H1 (cell line): ENCODE data around the gene EBNA1BP2.

Source experiments
- EGR1 ChIP-seq: IDR thresholded peaks from 2 replicates; pipeline ENCODE4 v1.6.1; 2011; ENCODE audit warnings: low read depth, low read length, borderline replicate concordance
- EP300 ChIP-seq, 2 experiments: IDR thresholded peaks; 1 replicate in 1 of 2; 2 replicates in 1 of 2; pipeline ENCODE4 v1.6.1; 2011 to 2012; ENCODE audit warnings: low read depth in 2 of 2, low read length in 2 of 2, mild to moderate bottlenecking in 2 of 2, borderline replicate concordance in 1 of 2, inconsistent platforms in 1 of 2, moderate library complexity in 1 of 2
- EZH2 ChIP-seq: fragments of 200-600 bp; sonication (generic); IDR thresholded peaks from 2 replicates; pipeline ENCODE4 v1.7.1; 2012; ENCODE audit warnings: low read depth, mild to moderate bottlenecking, moderate library complexity, low read length, inconsistent platforms; ENCODE audit not compliant: severe bottlenecking
- GTF2F1 ChIP-seq: IDR thresholded peaks from 2 replicates; pipeline ENCODE4 v1.6.1; 2012; ENCODE audit warnings: low read depth, low read length, improper control_type of control experiment, borderline replicate concordance
- RAD21 ChIP-seq, 2 experiments: IDR thresholded peaks in 1 of 2; conservative IDR thresholded peaks in 1 of 2; 2 replicates each; pipeline ENCODE4 v1.6.1; 2011; ENCODE audit warnings: low read depth in 2 of 2, low read length in 2 of 2, improper control_type of control experiment in 1 of 2, inconsistent platforms in 1 of 2, mild to moderate bottlenecking in 1 of 2, moderate library complexity in 1 of 2
- RNF2 ChIP-seq: fragments of 200-900, 300-1000 bp; sonication (generic); IDR thresholded peaks from 2 replicates; pipeline ENCODE4 v1.7.1; 2016; ENCODE audit warnings: borderline replicate concordance, low read depth, mild to moderate bottlenecking, antibody characterized with exemption, low read length; ENCODE audit not compliant: poor library complexity, severe bottlenecking; ENCODE audit errors: missing control alignments
- TF ChIP-seq, protein P1 (sequence below), 3 experiments: IDR thresholded peaks; 1 replicate in 2 of 3; 2 replicates in 1 of 3; pipeline versions ENCODE4 v1.5.1 to v1.6.1; 2011; ENCODE audit warnings: low read length in 3 of 3, mild to moderate bottlenecking in 3 of 3, inconsistent platforms in 2 of 3, low read depth in 1 of 3, moderate library complexity in 1 of 3; ENCODE audit not compliant: insufficient read depth in 1 of 3; ENCODE audit errors: control extremely low read depth in 1 of 3

- TF ChIP-seq EP300 (IDR thresholded peaks at IDR 0.05; ENCODE audit: borderline replicate concordance in 1 of 2, low read depth in 2 of 2, low read length in 2 of 2) (peak in 1 of 2 experiments; percentile 30; a peak in 1 of 3 replicates), EGR1 (no peak), EZH2 (no peak), GTF2F1 (no peak), RNF2 (no peak), RAD21 (IDR thresholded peaks at IDR 0.05 in 1 of 2, conservative IDR thresholded peaks at IDR 0.05 in 1 of 2; ENCODE audit: low read depth in 2 of 2, low read length in 2 of 2) (no peak)
- TF ChIP-seq, protein P1, sequence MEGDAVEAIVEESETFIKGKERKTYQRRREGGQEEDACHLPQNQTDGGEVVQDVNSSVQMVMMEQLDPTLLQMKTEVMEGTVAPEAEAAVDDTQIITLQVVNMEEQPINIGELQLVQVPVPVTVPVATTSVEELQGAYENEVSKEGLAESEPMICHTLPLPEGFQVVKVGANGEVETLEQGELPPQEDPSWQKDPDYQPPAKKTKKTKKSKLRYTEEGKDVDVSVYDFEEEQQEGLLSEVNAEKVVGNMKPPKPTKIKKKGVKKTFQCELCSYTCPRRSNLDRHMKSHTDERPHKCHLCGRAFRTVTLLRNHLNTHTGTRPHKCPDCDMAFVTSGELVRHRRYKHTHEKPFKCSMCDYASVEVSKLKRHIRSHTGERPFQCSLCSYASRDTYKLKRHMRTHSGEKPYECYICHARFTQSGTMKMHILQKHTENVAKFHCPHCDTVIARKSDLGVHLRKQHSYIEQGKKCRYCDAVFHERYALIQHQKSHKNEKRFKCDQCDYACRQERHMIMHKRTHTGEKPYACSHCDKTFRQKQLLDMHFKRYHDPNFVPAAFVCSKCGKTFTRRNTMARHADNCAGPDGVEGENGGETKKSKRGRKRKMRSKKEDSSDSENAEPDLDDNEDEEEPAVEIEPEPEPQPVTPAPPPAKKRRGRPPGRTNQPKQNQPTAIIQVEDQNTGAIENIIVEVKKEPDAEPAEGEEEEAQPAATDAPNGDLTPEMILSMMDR (IDR thresholded peaks at IDR 0.05; ENCODE audit: control extremely low read depth in 1 of 3, insufficient read depth in 1 of 3, low read depth in 1 of 3, low read length in 3 of 3): no peak
Measured at GRCh38 chr1:43206600-43207228, 34.6 kb upstream of the EBNA1BP2 start.
